Measurements from ENCODE around the gene ZNF853.
"Not testable (repeated sequence)": the region's sequence is repeated elsewhere in the genome, so short reads cannot be mapped to it uniquely, and the experiment has no call there.

Gene ZNF853

GRCh38 chr7:6614953-6615722 is at the start of gene ZNF853:
Gene ZNF853, plus strand, starts transcription at chr7:6615610. Its CDS starts 565 bp downstream, at chr7:6616175.
- no peak for DNase-seq (ENCODE audit: low spot score)

GRCh38 chr7:6565655-6566054 is 49.8 kb upstream of the ZNF853 start:
- DNase-seq (ENCODE audit: low spot score), result no peak

GRCh38 chr7:6567886-6568285 is 47.5 kb upstream of the ZNF853 start:
- DNase-seq (ENCODE audit: low spot score), result no peak

GRCh38 chr7:6571160-6571779 is 44.1 kb upstream of the ZNF853 start:
- no peak for DNase-seq (ENCODE audit: low spot score)

- DNase-seq (ENCODE audit: low spot score), result no peak
These were observed 40.0 kb upstream of the ZNF853 start for GRCh38 chr7:6575281-6576023.

- DNase-seq (ENCODE audit: low spot score), result no peak
These were observed 39.2 kb upstream of the ZNF853 start for GRCh38 chr7:6576024-6576866.

GRCh38 chr7:6576867-6577368 is 38.5 kb upstream of the ZNF853 start:
- not testable (repeated sequence) for DNase-seq (ENCODE audit: low spot score)

GRCh38 chr7:6577369-6578113 is 37.9 kb upstream of the ZNF853 start, which contains the start of gene ZDHHC4:
Gene ZDHHC4, plus strand, starts transcription at chr7:6577454. Its CDS starts 3,108 bp downstream, at chr7:6580562.
- peak; percentile 97 for DNase-seq (ENCODE audit: low spot score)

GRCh38 chr7:6578114-6579084 is 37.0 kb upstream of the ZNF853 start:
- DNase-seq (ENCODE audit: low spot score), result no peak

GRCh38 chr7:6579446-6579845 is 36.0 kb upstream of the ZNF853 start:
- DNase-seq (ENCODE audit: low spot score), result peak; percentile 34

- DNase-seq (ENCODE audit: low spot score), result not testable (repeated sequence)
These were observed 29.5 kb upstream of the ZNF853 start for GRCh38 chr7:6585746-6586432.

- no peak for DNase-seq (ENCODE audit: low spot score)
These were observed 26.8 kb upstream of the ZNF853 start for GRCh38 chr7:6588566-6588965.

- no peak for DNase-seq (ENCODE audit: low spot score)
These were observed 26.1 kb upstream of the ZNF853 start for GRCh38 chr7:6589151-6589828.

- peak; percentile 96 for DNase-seq (ENCODE audit: low spot score)
These were observed 25.4 kb upstream of the ZNF853 start, which contains the start of gene INTS15 for GRCh38 chr7:6589829-6590644. Gene INTS15, plus strand, starts transcription at chr7:6590021. Its CDS starts 263 bp downstream, at chr7:6590284.

- DNase-seq (ENCODE audit: low spot score), result no peak
These were observed 24.7 kb upstream of the ZNF853 start for GRCh38 chr7:6590645-6591110.

GRCh38 chr7:6600093-6600492 is 15.3 kb upstream of the ZNF853 start:
- no peak for DNase-seq (ENCODE audit: low spot score)

- no peak for DNase-seq (ENCODE audit: low spot score)
These were observed 11.0 kb upstream of the ZNF853 start for GRCh38 chr7:6604458-6604857.

Data from AG08396 (cell line).